Mucosa of descending colon (tissue), 3 donors: Measurements from ENCODE around the gene INPP5A. TPM values are rescaled to one million over a fixed set of nuclear protein-coding genes. Genes with fewer than 3 reads are reported as not detected.

Experiments
- ATAC-seq: fragments of 200-7000 bp; cut with Tn5 transposase; one replicate; pipeline ENCODE4 v1.9.1; 2020; ENCODE audit warnings: mild to moderate bottlenecking, moderate library complexity
- DNase-seq, 3 donors: peaks; one replicate each; pipeline ENCODE4 v3.0.0-alpha.2; 2020
- H3K36me3 ChIP-seq: fragments of 200-600 bp; one replicate; pipeline ENCODE4 v1.8.0; 2021; ENCODE audit warnings: low read depth, mild to moderate bottlenecking
- H3K4me1 ChIP-seq: fragments of 200-600 bp; one replicate; pipeline ENCODE4 v1.8.0; 2021; ENCODE audit warnings: low read depth, mild to moderate bottlenecking
- H3K4me3 ChIP-seq: fragments of 200-600 bp; one replicate; pipeline ENCODE4 v1.8.0; 2021; ENCODE audit warnings: mild to moderate bottlenecking
- H3K9me3 ChIP-seq: fragments of 200-600 bp; one replicate; pipeline ENCODE4 v1.8.0; 2021; ENCODE audit warnings: mild to moderate bottlenecking
- CTCF ChIP-seq: fragments of 200-600 bp; IDR thresholded peaks from one replicate; pipeline ENCODE4 v1.8.0; 2022; ENCODE audit warnings: antibody characterized with exemption, mild to moderate bottlenecking
- intact Hi-C, 2 donors: fragments of 100-400 bp; cut with DNase I in 1 of 2; cut with micrococcal nuclease in 1 of 2; formaldehyde crosslinking; loops; one replicate each; pipeline versions ENCODE4 v1.11.0 to v1.11.1; 2022; cut with DNase I, micrococcal nuclease
- total RNA-seq, 3 donors: library from RNA; stranded (reverse); fragmentation: NEBNext Ultra II Directional in 2 of 3; extraction: Animal tissue kit (Norgen Biotek cat#: 25700) in 2 of 3; gene quantifications; one replicate each; pipeline versions ENCODE4 v1.2.1 to v1.2.4, GENCODE V29; 2021 to 2023
- donor health status: DM: no; HTN: no; CAD: no; lungs with moderate emphysema.
- donor health status: DM: no; HTN: no; CAD: no.
- donor health status: DM: no; HTN: yes; CAD: no.

The INPP5A gene
- total RNA-seq, 3 donors from 2014 or later, result 31.7 to 92.8 (median 32.0) TPM

DNA sequence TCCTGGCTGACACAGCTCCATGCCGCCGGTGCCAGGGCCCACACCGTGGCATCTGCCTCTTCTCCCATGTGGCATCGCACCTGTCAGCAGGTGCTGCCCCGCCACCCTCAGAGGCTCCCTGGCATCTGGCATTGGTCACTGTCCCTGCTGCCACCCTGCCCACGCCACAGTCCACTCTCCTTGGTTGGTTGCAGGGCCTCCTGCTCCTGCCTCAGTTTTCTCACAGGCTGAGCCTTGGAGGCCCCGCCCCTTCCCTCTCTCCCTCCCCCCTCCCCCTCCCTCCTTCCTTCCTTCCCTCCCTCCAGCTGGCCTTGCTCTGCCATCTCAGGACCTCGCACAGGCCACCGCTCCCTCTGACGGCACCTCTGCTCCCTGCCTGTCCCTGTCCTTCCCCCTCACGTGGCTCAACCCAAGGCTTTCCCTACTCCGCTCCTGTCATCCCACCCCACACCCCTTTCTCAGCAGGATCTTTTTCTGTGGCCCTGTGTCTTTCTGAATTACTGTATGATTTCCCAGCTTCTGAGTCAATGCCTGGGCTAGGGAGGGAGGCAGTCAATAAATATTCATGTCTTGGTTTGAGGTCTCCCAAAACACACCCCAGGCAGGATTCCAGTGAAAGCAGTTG is 87.4 kb downstream of the INPP5A start:
- Histone ChIP-seq H3K9me3 (peaks cover 17% of the 10 kb centered on the region), H3K4me3 (no peak overlapping the region), H3K36me3 (no peaks in the 10 kb centered on the region), H3K4me1 (no peaks in the 10 kb centered on the region)
- no peak for TF ChIP-seq CTCF
- intact Hi-C loops, result no loop called here
- ATAC-seq (no peak), DNase-seq (peak in 2 of 3 donors; percentile 9 to 40)

DNA sequence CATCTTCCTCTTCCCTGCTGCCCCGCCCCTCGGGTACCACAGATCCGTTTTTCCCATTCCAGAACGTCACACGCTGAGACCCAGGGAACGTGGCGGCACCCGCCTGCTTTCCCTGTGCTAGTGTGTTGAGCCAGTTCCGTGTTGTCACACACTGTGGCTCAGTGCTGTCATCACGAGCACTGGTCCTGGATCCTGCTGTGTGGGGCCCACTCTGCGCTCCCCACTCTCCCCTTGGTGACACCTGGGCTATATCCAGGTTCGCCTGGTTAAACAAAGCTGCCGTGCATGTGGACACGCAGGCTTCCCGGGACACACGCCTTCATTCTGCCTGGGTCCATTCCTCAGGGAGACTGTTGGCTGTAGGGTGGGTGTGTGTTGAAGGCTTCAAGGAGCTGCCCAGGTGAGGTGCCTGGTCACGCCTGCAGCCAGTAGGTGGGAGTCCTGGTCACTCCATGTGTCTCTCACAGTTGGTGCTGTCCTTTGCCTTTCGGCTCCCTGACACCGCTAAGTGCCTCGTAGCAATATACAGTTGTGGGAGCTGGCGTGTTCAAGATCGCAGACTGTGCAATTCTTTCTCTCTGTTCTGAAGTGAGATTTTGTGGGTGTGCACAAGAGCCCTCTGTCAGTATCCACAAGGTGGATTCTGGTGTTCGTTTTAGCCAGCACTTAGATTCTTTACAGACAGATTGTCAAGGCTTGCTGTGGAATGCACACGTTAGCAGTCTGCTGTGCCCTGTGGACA is 88.6 kb downstream of the INPP5A start:
- DNase-seq (peak in 2 of 3 donors; percentile 14 to 16), ATAC-seq (no peak)
- no peak for TF ChIP-seq CTCF
- Histone ChIP-seq H3K36me3 (no peaks in the 10 kb centered on the region), H3K4me1 (no peaks in the 10 kb centered on the region), H3K4me3 (no peak overlapping the region), H3K9me3 (peaks cover 5% of the 10 kb centered on the region)
- intact Hi-C loops, result no loop called here

DNA sequence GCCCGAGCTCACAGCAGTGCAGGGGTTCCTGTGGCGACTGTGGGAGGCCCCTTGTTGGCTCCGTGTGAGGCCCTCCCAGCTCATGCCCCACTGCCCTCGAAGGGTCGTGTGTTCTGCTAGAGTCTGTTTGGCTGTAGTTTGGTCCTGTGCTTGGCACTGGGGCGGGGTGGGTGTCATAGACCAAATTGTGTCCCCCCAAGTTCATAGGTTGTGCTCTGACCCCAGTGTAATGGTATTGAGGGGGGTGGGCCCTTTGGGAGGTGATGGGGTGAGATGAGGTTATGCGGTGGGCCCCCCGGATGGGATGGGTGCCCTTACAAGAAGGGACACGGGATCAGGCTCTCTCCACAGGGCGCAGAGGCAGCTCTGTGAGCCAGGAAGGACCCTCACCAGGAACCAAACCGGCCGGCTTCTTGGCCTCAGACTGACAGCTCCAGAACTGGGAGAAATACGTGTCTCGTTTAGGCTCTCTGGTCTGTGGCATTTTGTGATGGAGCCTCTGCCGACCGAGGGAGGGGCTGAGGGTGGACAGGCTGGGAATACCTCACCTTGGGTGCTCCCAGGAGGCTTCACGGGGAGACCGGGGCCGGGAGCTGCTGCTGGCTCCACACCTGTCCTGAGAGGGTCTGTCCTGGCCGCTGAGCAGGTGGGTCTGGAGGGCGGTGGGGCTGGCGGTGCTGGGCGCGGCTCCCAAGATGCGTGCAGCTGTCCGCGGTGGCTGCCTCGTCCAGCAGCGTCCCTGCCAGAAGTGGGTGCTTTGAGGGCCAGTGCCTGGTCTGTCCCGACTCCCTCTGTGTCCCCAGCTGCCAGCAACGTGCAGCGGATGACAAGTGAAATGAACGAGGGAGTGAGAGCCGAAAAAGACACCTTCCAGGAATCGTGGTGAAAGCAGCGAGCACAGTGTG is 89.4 kb downstream of the INPP5A start:
- H3K4me1 ChIP-seq, result peaks cover 4% of the 10 kb centered on the region
- DNase-seq (peak in 2 of 3 donors; percentile 24 to 48), ATAC-seq (no peak)
- no peak overlapping the region for H3K4me3 ChIP-seq
- intact Hi-C loops, result no loop called here
- TF ChIP-seq CTCF, result no peak
- no peaks in the 10 kb centered on the region for H3K9me3 ChIP-seq
- no peaks in the 10 kb centered on the region for H3K36me3 ChIP-seq

DNA sequence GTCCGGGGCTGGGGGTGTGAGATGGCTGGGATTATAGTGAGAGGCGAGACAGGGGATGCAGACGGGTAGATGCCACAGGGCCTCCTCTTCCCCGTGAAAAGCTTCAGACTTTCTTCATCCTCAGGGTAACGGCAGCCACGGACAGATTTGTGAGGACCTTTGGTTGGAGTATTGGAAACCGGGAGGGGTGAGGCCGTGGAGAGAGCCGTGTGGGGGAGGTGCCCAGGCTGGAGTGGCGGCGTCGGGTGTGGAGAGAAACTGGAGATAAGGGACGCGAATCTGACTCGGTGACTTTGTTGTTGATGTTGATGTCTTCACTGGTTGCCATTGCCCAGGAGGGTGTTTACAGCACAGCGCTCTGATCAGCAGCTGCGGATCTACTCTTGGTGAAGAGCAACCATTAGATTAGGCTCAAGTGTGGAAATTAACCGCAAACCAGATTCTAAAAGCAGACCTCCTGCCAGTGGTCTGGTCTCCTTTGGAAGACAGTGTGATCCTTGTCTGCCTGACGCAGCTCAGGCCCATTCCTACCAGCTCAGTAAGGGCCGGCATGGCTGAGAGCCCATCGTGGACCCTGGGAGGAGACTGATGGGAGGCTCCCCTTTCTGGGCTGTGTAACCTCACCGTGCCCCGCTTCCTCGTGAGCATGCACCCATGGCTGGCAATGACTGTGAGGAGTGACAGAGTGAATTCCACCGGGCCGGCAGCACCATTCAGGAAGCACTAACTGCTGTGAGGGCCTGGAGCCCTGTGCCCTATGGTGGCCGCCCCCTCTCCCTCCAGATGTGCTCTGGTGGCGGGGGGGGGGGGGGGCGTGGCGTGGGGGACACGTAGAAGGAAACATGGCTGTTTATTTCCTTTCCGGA is 90.3 kb downstream of the INPP5A start:
- TF ChIP-seq CTCF, result no peak
- ATAC-seq (peak; percentile 25), DNase-seq (peak in 2 of 3 donors; percentile 47 to 56)
- Histone ChIP-seq H3K9me3 (no peaks in the 10 kb centered on the region), H3K36me3 (no peaks in the 10 kb centered on the region), H3K4me3 (no peak overlapping the region), H3K4me1 (peaks cover 5% of the 10 kb centered on the region)
- intact Hi-C loops, result no loop called here
